C4-2B (cell line): ENCODE measurements around the gene TEAD4.

Experiments
- H3K27ac ChIP-seq: fragments of 450-650 bp; 2 replicates; pipeline ENCODE4 v1.5.1; 2017
- ZFX ChIP-seq: fragments of 450-650 bp; IDR thresholded peaks from 2 replicates; pipeline ENCODE4 v1.6.1; 2017
- TF ChIP-seq, protein P1 (sequence below): fragments of 450-650 bp; conservative IDR thresholded peaks from 2 replicates; pipeline ENCODE4 v1.5.1; 2017; ENCODE audit warnings: mild to moderate bottlenecking

Gene TEAD4

DNA sequence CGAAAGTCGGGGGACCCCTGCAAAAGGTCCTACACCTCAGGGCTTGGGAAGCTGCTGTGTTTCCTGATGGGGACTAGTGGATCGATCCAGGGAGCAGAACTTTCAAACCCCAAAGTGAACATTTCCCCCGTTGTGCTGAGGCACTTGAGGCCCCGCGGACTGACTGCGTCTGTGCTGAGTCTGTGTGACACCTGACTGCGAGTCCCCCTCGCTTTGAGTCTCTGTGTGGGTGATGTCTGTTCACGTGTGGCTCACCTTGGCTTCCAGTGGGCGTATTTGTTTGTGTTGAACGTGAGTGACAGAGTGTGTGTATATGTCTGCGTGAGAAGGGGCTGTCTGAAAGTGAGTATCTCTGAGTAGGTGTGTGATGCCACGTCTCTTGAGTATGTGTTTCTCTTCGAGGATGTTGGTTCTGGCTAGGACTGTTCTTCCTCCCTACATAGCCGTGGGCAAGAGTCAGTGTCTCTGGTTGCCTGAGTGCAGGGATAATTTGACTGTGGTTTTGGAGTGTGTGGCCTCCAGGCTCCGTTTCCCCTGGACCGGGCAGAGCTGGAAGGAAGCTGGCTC is 1.3 kb downstream of the TEAD4 start:
- H3K27ac ChIP-seq, result peak overlapping the region; percentile 90
- TF ChIP-seq ZFX, result no peak
- TF ChIP-seq, protein P1, sequence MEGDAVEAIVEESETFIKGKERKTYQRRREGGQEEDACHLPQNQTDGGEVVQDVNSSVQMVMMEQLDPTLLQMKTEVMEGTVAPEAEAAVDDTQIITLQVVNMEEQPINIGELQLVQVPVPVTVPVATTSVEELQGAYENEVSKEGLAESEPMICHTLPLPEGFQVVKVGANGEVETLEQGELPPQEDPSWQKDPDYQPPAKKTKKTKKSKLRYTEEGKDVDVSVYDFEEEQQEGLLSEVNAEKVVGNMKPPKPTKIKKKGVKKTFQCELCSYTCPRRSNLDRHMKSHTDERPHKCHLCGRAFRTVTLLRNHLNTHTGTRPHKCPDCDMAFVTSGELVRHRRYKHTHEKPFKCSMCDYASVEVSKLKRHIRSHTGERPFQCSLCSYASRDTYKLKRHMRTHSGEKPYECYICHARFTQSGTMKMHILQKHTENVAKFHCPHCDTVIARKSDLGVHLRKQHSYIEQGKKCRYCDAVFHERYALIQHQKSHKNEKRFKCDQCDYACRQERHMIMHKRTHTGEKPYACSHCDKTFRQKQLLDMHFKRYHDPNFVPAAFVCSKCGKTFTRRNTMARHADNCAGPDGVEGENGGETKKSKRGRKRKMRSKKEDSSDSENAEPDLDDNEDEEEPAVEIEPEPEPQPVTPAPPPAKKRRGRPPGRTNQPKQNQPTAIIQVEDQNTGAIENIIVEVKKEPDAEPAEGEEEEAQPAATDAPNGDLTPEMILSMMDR, result no peak

GRCh38 chr12:2960996-2961616 is 1.9 kb downstream of the TEAD4 start:
- no peak for TF ChIP-seq ZFX
- TF ChIP-seq, protein P1, result no peak

DNA sequence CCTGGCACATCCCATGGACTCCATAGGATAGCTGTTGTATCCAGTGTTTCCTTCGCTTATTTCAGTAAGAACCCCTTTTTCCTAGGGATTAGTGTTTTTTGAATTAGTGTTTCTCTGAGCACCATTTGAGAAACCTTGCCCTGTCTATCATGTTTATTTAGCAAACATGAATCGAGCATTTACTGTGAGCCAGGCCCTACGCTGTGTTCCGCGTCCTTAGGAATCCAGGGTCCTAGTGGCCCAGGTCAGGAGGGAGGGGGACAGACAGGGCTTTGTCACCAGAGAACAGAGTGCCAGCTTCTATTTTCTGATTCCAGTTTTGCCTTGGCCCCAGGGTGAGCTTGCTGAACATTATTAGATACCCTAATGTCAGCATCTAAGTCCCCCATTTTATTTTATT is 2.5 kb downstream of the TEAD4 start:
- TF ChIP-seq, protein P1, result no peak
- TF ChIP-seq ZFX, result no peak
- no peak overlapping the region for H3K27ac ChIP-seq

More at GRCh38 chr12:2960996-2961616, 1.9 kb downstream of the TEAD4 start:
- peak overlapping the region; percentile 90; the same call in 1 of the 2 replicates for H3K27ac ChIP-seq

GRCh38 chr12:2963154-2963759 is 4.1 kb downstream of the TEAD4 start:
- TF ChIP-seq ZFX, result no peak
- TF ChIP-seq, protein P1, result no peak
- no peak overlapping the region for H3K27ac ChIP-seq

DNA sequence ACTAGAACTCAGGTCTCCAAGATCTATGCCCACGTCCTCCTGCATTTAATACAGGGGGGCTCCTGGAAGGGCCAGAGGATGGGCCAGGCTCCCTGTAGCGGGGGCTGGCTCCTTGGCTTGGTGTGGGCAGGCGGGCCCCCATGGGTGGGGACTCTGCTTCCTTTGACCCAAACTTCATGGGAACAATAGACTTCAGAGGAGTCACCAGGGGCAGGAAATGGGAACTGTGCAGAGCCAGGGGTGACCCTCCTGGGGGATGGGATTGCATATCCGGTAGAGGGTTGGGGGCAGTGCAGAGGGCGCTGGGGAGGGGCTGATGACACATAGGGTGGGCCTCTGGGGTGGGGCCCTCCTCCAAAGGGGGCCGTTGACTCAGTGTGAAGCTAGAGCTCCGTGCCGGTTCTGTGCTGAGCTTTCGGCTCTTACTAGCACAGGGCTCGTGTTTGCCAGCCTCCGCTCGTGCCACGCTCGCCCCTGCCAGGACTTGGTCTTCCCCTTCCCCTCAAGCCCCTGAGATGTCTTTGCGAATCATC is 4.6 kb downstream of the TEAD4 start:
- TF ChIP-seq, protein P1, result no peak
- TF ChIP-seq ZFX, result no peak
- H3K27ac ChIP-seq, result no peak overlapping the region

DNA sequence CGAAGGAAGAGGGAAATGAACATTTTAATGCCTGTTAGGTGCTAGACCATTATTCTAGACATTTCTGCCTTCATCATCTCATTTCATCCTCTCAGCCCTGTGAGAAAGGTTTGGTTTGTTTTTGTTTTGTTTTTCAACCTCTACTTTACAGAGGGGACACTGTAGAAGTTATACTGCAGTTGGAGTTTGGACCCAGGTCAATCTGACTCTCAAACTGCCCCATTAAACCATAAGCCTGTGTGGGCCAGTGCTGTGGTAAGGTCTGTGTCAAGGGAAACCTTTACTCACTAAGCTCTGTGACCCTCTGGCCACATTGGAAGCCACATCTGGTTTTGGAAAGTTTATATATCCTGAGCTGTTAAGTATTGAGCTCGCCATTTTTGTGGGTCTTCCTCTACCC is 8.5 kb downstream of the TEAD4 start:
- TF ChIP-seq, protein P1, result no peak
- TF ChIP-seq ZFX, result no peak
- no peak overlapping the region for H3K27ac ChIP-seq

GRCh38 chr12:2970744-2971143 is 11.5 kb downstream of the TEAD4 start:
- no peak for TF ChIP-seq ZFX
- TF ChIP-seq, protein P1, result no peak
- H3K27ac ChIP-seq, result no peak overlapping the region
